GM18505 (cell line): ENCODE results near the gene RNF182.
"Not testable (repeated sequence)": the region's sequence is repeated elsewhere in the genome, so short reads cannot be mapped to it uniquely, and the experiment has no call there.

Experiments
- ATAC-seq: cut with Tn5 transposase; IDR thresholded peaks from one replicate; pipeline ENCODE4 v1.9.1; 2021; ENCODE audit not compliant: unreplicated experiment
- POLR2A ChIP-seq: IDR thresholded peaks from 4 replicates; pipeline ENCODE4 v1.6.1; 2011; ENCODE audit warnings: borderline replicate concordance; ENCODE audit not compliant: insufficient read depth, insufficient read length; ENCODE audit errors: extremely low read depth

Gene RNF182

GRCh38 chr6:14016432-14016831 is 91.7 kb downstream of the RNF182 start:
- no peak for ATAC-seq
- TF ChIP-seq POLR2A = no peak

- TF ChIP-seq POLR2A = no peak
- no peak for ATAC-seq
Measured at GRCh38 chr6:14016935-14017625, 92.3 kb downstream of the RNF182 start.

- no peak for TF ChIP-seq POLR2A
- no peak for ATAC-seq
Measured at GRCh38 chr6:14017626-14018475, 93.1 kb downstream of the RNF182 start.

- ATAC-seq = not testable (repeated sequence)
Measured at GRCh38 chr6:14018559-14018958, 93.8 kb downstream of the RNF182 start.

GRCh38 chr6:14020551-14020950 is 95.8 kb downstream of the RNF182 start:
- ATAC-seq = no peak
- no peak for TF ChIP-seq POLR2A

GRCh38 chr6:14021449-14021848 is 96.7 kb downstream of the RNF182 start:
- no peak for TF ChIP-seq POLR2A
- no peak for ATAC-seq

- ATAC-seq = no peak
Measured at GRCh38 chr6:14022673-14023072, 97.9 kb downstream of the RNF182 start.

GRCh38 chr6:14023855-14024254 is 99.1 kb downstream of the RNF182 start:
- ATAC-seq = no peak
- TF ChIP-seq POLR2A = no peak

More at GRCh38 chr6:14022673-14023072, 97.9 kb downstream of the RNF182 start:
- no peak for TF ChIP-seq POLR2A

GRCh38 chr6:14025160-14025559 is 100.4 kb downstream of the RNF182 start:
- no peak for ATAC-seq
- TF ChIP-seq POLR2A = no peak

- ATAC-seq = no peak
- TF ChIP-seq POLR2A = no peak
Measured at GRCh38 chr6:14026831-14027539, 102.2 kb downstream of the RNF182 start.

GRCh38 chr6:14028631-14029030 is 103.9 kb downstream of the RNF182 start:
- no peak for TF ChIP-seq POLR2A
- no peak for ATAC-seq

GRCh38 chr6:14029605-14030004 is 104.9 kb downstream of the RNF182 start:
- TF ChIP-seq POLR2A = no peak
- ATAC-seq = no peak
